ENCODE measurements around the gene CDC34. TPM values are rescaled to one million over a fixed set of nuclear protein-coding genes. Genes with fewer than 3 reads are reported as not detected.

The CDC34 gene
- total and polyA plus RNA-seq, 9 of the 15 experiments (the other 6 are each of a cell fraction or from before 2014, with no cell fraction given) = 0.80 to 203 (median 65.5) TPM

DNA sequence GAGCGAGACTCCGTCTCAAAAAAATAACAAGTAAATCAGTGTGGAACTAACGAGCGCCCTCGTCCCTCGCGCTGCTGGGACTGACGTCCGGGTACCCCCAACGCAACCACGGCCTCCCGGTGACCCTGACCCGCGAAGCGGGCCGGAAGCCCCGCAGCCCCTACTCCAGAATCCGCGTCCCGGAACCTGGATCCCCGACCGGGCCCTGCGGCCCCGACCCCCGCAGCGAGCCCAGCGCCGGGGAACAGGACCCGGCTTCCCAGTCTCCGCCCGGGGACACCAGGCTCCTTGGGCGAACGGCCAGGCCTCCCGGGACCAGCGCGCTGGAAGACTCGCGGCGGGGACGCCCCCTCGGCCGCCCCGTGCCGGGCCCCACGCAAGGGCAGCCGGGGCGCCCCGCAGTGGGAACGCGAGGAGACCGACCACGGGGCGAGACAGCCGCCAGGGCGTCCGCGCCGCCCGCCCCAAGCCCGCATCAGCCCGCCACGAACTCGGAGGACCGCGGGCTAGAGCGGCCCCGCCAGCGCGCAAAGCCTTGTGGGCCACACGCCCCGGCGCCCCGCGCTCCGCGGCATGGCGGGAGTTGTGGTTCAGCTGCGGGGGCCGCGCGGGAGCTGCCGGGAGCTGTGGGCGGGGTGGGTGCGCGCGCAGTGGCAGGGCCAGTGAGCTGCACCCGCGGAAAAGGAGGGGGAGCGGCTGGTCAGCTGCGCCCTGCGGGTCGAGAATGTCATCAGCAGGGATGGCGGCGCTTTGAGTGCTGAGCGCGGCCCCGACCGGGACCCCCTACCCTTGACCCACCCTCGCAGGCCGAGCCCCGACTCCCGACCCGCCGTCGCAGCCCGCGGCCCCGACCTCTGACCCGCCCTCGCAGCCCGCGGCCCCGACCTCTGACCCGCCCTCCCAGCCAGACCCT is 42.8 kb upstream of the CDC34 start (continued):
- TF ChIP-seq, protein P1, sequence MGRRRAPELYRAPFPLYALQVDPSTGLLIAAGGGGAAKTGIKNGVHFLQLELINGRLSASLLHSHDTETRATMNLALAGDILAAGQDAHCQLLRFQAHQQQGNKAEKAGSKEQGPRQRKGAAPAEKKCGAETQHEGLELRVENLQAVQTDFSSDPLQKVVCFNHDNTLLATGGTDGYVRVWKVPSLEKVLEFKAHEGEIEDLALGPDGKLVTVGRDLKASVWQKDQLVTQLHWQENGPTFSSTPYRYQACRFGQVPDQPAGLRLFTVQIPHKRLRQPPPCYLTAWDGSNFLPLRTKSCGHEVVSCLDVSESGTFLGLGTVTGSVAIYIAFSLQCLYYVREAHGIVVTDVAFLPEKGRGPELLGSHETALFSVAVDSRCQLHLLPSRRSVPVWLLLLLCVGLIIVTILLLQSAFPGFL (CRISPR knock-in tag; IDR thresholded peaks at IDR 0.05) = peak; percentile 70; the same call in 1 of the 2 replicates
- peak; percentile 98 for TF ChIP-seq ZBTB1 (CRISPR knock-in tag; IDR thresholded peaks at IDR 0.05; ENCODE audit: borderline replicate concordance, low read depth)
- TF ChIP-seq GATAD2B (IDR thresholded peaks at IDR 0.05; ENCODE audit: borderline replicate concordance) = peak; percentile 97
- TF ChIP-seq DMBX1 (CRISPR knock-in tag; IDR thresholded peaks at IDR 0.05; ENCODE audit: borderline replicate concordance) = no peak
- no peak for TF ChIP-seq POLR3G (IDR thresholded peaks at IDR 0.05; ENCODE audit: extremely low read depth, insufficient read length, insufficient replicate concordance)
- TF ChIP-seq ATF1 (CRISPR knock-in tag; IDR thresholded peaks at IDR 0.05) = no peak
- peak; percentile 66 for TF ChIP-seq ATF1 (tag; IDR thresholded peaks at IDR 0.05)
- TF ChIP-seq SP2 (IDR thresholded peaks at IDR 0.05; ENCODE audit: extremely low read depth, low read depth, low read length, poor library complexity, severe bottlenecking) = peak; percentile 97
- TF ChIP-seq GABPB1 (CRISPR knock-in tag; IDR thresholded peaks at IDR 0.05) = peak; percentile 46; the same call in 1 of the 2 replicates
- no peak for TF ChIP-seq ZZZ3 (IDR thresholded peaks at IDR 0.05)
- no peak for TF ChIP-seq GTF2A2 (tag; IDR thresholded peaks at IDR 0.05)
- peak; percentile 30 for TF ChIP-seq POLR2B (IDR thresholded peaks at IDR 0.05; ENCODE audit: low read depth, partially characterized antibody)
- TF ChIP-seq, protein P2, sequence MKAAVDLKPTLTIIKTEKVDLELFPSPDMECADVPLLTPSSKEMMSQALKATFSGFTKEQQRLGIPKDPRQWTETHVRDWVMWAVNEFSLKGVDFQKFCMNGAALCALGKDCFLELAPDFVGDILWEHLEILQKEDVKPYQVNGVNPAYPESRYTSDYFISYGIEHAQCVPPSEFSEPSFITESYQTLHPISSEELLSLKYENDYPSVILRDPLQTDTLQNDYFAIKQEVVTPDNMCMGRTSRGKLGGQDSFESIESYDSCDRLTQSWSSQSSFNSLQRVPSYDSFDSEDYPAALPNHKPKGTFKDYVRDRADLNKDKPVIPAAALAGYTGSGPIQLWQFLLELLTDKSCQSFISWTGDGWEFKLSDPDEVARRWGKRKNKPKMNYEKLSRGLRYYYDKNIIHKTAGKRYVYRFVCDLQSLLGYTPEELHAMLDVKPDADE (conservative IDR thresholded peaks at IDR 0.05; ENCODE audit: control insufficient read depth, low read depth, low read length) = peak; percentile 99
- TF ChIP-seq ZNF668 (CRISPR knock-in tag; IDR thresholded peaks at IDR 0.05) = no peak
- peak; percentile 98 for TF ChIP-seq E2F1 (CRISPR knock-in tag; IDR thresholded peaks at IDR 0.05)
- TF ChIP-seq PHB2 (IDR thresholded peaks at IDR 0.05; ENCODE audit: low read depth) = no peak
- TF ChIP-seq, protein P3, sequence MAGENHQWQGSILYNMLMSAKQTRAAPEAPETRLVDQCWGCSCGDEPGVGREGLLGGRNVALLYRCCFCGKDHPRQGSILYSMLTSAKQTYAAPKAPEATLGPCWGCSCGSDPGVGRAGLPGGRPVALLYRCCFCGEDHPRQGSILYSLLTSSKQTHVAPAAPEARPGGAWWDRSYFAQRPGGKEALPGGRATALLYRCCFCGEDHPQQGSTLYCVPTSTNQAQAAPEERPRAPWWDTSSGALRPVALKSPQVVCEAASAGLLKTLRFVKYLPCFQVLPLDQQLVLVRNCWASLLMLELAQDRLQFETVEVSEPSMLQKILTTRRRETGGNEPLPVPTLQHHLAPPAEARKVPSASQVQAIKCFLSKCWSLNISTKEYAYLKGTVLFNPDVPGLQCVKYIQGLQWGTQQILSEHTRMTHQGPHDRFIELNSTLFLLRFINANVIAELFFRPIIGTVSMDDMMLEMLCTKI (IDR thresholded peaks at IDR 0.05; ENCODE audit: partially characterized antibody) = no peak
- TF ChIP-seq, protein P4, sequence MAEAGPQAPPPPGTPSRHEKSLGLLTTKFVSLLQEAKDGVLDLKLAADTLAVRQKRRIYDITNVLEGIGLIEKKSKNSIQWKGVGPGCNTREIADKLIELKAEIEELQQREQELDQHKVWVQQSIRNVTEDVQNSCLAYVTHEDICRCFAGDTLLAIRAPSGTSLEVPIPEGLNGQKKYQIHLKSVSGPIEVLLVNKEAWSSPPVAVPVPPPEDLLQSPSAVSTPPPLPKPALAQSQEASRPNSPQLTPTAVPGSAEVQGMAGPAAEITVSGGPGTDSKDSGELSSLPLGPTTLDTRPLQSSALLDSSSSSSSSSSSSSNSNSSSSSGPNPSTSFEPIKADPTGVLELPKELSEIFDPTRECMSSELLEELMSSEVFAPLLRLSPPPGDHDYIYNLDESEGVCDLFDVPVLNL (CRISPR knock-in tag; IDR thresholded peaks at IDR 0.05; ENCODE audit: low read depth) = peak; percentile 82; the same call in 1 of the 2 replicates
- TF ChIP-seq ARID1B (IDR thresholded peaks at IDR 0.05) = no peak
- no peak for TF ChIP-seq ZNF263 (CRISPR knock-in tag; IDR thresholded peaks at IDR 0.05; ENCODE audit: borderline replicate concordance)
- no peak for TF ChIP-seq KAT8 (IDR thresholded peaks at IDR 0.05; ENCODE audit: low read depth)
- TF ChIP-seq DPF2 (IDR thresholded peaks at IDR 0.05) = no peak

All from K562 (cell line).